Heart left ventricle (tissue), 16 donors: ENCODE data around the gene ERICH6B. TPM values are rescaled to one million over a fixed set of nuclear protein-coding genes. Genes with fewer than 3 reads are reported as not detected.

ENCODE experiments used
- ATAC-seq, 4 donors: fragments of 200-7000 bp; cut with Tn5 transposase; one replicate each; pipeline ENCODE4 v1.9.1; 2020 to 2022; ENCODE audit warnings: moderate library complexity in 4 of 4, mild to moderate bottlenecking in 3 of 4, moderate number of reproducible peaks in 1 of 4
- DNase-seq, 5 donors: peaks; one replicate each; pipeline ENCODE4 v3.0.0-alpha.2; 2020
- H3K27ac ChIP-seq, 12 donors: fragments of 200-600 bp; sonication (generic) in 4 of 12; one replicate each; pipeline versions ENCODE4 v1.5.0 to v1.8.0; 2016 to 2022; ENCODE audit warnings: mild to moderate bottlenecking in 2 of 12
- H3K27me3 ChIP-seq, 9 donors: fragments of 200-600 bp; sonication (generic) in 2 of 9; one replicate each; pipeline versions ENCODE4 v1.5.1 to v1.8.0; 2016 to 2022; ENCODE audit warnings: mild to moderate bottlenecking in 3 of 9
- H3K36me3 ChIP-seq, 9 donors: fragments of 200-600 bp; sonication (generic) in 2 of 9; one replicate each; pipeline versions ENCODE4 v1.5.0 to v1.8.0; 2018 to 2022; ENCODE audit warnings: mild to moderate bottlenecking in 2 of 9
- H3K4me1 ChIP-seq, 12 donors: fragments of 200-600 bp; sonication (generic) in 4 of 12; one replicate each; pipeline versions ENCODE4 v1.5.0 to v1.8.0; 2016 to 2022; ENCODE audit warnings: mild to moderate bottlenecking in 3 of 12
- H3K4me3 ChIP-seq, 12 donors: fragments of 200-600 bp; sonication (generic) in 4 of 12; one replicate each; pipeline versions ENCODE4 v1.5.0 to v1.8.0; 2017 to 2022; ENCODE audit warnings: mild to moderate bottlenecking in 9 of 12, moderate library complexity in 4 of 12
- H3K9me3 ChIP-seq, 12 donors: fragments of 200-600 bp; sonication (generic) in 4 of 12; one replicate each; pipeline versions ENCODE4 v1.5.0 to v1.8.0; 2016 to 2022; ENCODE audit warnings: mild to moderate bottlenecking in 1 of 12
- CTCF ChIP-seq, 12 donors: fragments of 200-600 bp; sonication (generic) in 4 of 12; IDR thresholded peaks; one replicate each; pipeline versions ENCODE4 v1.5.0 to v1.8.0; 2018 to 2022; ENCODE audit warnings: antibody characterized with exemption in 12 of 12, mild to moderate bottlenecking in 5 of 12
- POLR2A ChIP-seq, 2 donors: fragments of 450-650 bp; IDR thresholded peaks; one replicate each; pipeline ENCODE4 v1.6.1; 2017; ENCODE audit warnings: antibody characterized with exemption in 2 of 2, mild to moderate bottlenecking in 2 of 2, moderate library complexity in 2 of 2
- WGBS, 4 donors: extraction: QIAGEN DNeasy Blood & Tissue Kit in 2 of 4; methylation state at CpG; one replicate each; pipeline versions ENCODE4 v1.1.5 to v1.1.7; 2013 to 2018; 5-methylcytosine and 5-hydroxymethylcytosine counted together
- intact Hi-C, 10 donors: fragments of 100-400 bp; cut with DNase I; formaldehyde crosslinking; loops; one replicate each; pipeline versions ENCODE4 v1.11.1 to v1.14.2; 2022
- polyA plus RNA-seq, 2 donors: library from polyadenylated mRNA; stranded (reverse); fragments of 200-250 nt; gene quantifications; one replicate each; pipeline ENCODE4 v1.2.3, GENCODE V29; 2013
- total RNA-seq, 9 donors: library from RNA; depleted of rRNA in 2 of 9; stranded (reverse); fragments of >200 nt in 2 of 9; fragmentation: NEBNext Ultra II Directional in 3 of 9; extraction: Animal tissue kit (Norgen Biotek cat#: 25700) in 3 of 9; gene quantifications; one replicate each; pipeline versions ENCODE4 v1.1.0 to v1.2.4, GENCODE V29; 2016 to 2023
- donor health status: ischemic (EF 13 %, LVEDD 7.1; RV severe dilation, severe dysfunction).
- donor health status: healthy with polysubstance abuse.
- donor health status: DM: no; HTN: yes; CAD: no.
- donor health status: DM: no; HTN: no; CAD: no.
- donor health status: ischemic (EF 25% LVEDD 6.9; RV normal size, moderate dysfunction).
- donor health status: ischemic (EF 25% LVEDD 5.7; RV mildly dilated, moderate dysfunction).
- donor health status: healthy.
- donor health status: DM: yes; HTN: yes; CAD: no.
- donor health status: ischemic (EF 35%, LVEDD 5.7; RV mildly dilated, moderate dysfunction).
- donor health status: nonischemic (EF 11% LVEDD 7.7; RV severe dilation, severe dysfunction).
- donor health status: DM: yes; HTN: yes; CAD: no.
- donor health status: PGD.
- donor health status: ischemic (EF 29% LVEDD 5.4; RV normal size, mild dysfunction).
- donor health status: nonischemic (EF 23%, LVEDD 6.1; RV moderate dilation, normal function).

Gene ERICH6B
- total and polyA plus RNA-seq, 11 donors, result not detected

GRCh38 chr13:45626731-45627374 lies 11.3 kb upstream of the ERICH6B start:
- 46 to 58% (median 51%) methylated on average over 4 of the region's 4 CpGs for WGBS, 4 donors
- intact Hi-C loops, result loop anchor here in 5 of 10 donors (10.0 kb wide), 5 partner anchors 168 to 538 kb away; no protein-coding TSS in a partner anchor
- Histone ChIP-seq H3K4me3 (no peak overlapping the region), H3K36me3 (no peaks in the 10 kb centered on the region), H3K4me1 (no peaks in the 10 kb centered on the region), H3K27ac (no peak overlapping the region), H3K27me3 (peaks cover 0 to 24% (median 14%) of the 10 kb centered on the region in 9 donors), H3K9me3 (no peaks in the 10 kb centered on the region)
- no peak for DNase-seq
- TF ChIP-seq POLR2A (IDR thresholded peaks at IDR 0.05), result no peak
- TF ChIP-seq CTCF (IDR thresholded peaks at IDR 0.05), result no peak
- no peak for ATAC-seq

- WGBS, 4 donors, result 40 to 43% (median 42%) methylated on average over 5 of the region's 5 CpGs
- Histone ChIP-seq H3K4me1 (no peaks in the 10 kb centered on the region), H3K27me3 (peaks cover 0 to 26% (median 18%) of the 10 kb centered on the region in 9 donors), H3K27ac (no peak overlapping the region), H3K9me3 (peaks cover 0 to 6% (median 0%) of the 10 kb centered on the region in 12 donors), H3K36me3 (no peaks in the 10 kb centered on the region), H3K4me3 (no peak overlapping the region)
- intact Hi-C loops, result loop anchor here in 5 of 10 donors (5.0 to 10.0 kb wide), 6 partner anchors 171 to 541 kb away; no protein-coding TSS in a partner anchor
- DNase-seq (no peak), ATAC-seq (no peak)
- TF ChIP-seq POLR2A (IDR thresholded peaks at IDR 0.05) (no peak), CTCF (IDR thresholded peaks at IDR 0.05) (peak; percentile 17 to 50 (median 40))
Observed at GRCh38 chr13:45623516-45624090, 8.1 kb upstream of the ERICH6B start.

- 4 to 37% (median 25%) methylated on average over 3 to 6 of the region's 6 CpGs for WGBS, 4 donors
- Histone ChIP-seq H3K9me3 (peaks cover 0 to 6% (median 0%) of the 10 kb centered on the region in 12 donors), H3K4me3 (no peak overlapping the region), H3K27ac (no peak overlapping the region), H3K4me1 (no peaks in the 10 kb centered on the region), H3K27me3 (peaks cover 0 to 26% (median 18%) of the 10 kb centered on the region in 9 donors), H3K36me3 (no peaks in the 10 kb centered on the region)
- intact Hi-C loops, result loop anchor here in 5 of 10 donors (5.0 to 10.0 kb wide), 6 partner anchors 173 to 543 kb away; no protein-coding TSS in a partner anchor
- TF ChIP-seq POLR2A (IDR thresholded peaks at IDR 0.05), result no peak
- TF ChIP-seq CTCF (IDR thresholded peaks at IDR 0.05), result no peak
- DNase-seq (no peak), ATAC-seq (no peak)
Observed at GRCh38 chr13:45621950-45622349, 6.4 kb upstream of the ERICH6B start.

GRCh38 chr13:45607931-45608330 lies 7.6 kb downstream of the ERICH6B start:
- WGBS, 4 donors, result 50 to 69% (median 59%) methylated on average over 3 of the region's 3 CpGs
- no peak for TF ChIP-seq POLR2A (IDR thresholded peaks at IDR 0.05)
- TF ChIP-seq CTCF (IDR thresholded peaks at IDR 0.05), result no peak
- H3K9me3 ChIP-seq, result no peaks in the 10 kb centered on the region
- H3K36me3 ChIP-seq, result no peaks in the 10 kb centered on the region
- H3K27me3 ChIP-seq, result peaks cover 0 to 12% (median 4%) of the 10 kb centered on the region in 9 donors
- H3K4me1 ChIP-seq, result no peaks in the 10 kb centered on the region
- H3K27ac ChIP-seq, result no peak overlapping the region
- DNase-seq (no peak), ATAC-seq (no peak)
- intact Hi-C loops, result no loop called here
- H3K4me3 ChIP-seq, result no peak overlapping the region
